HG03175 (cell line): ENCODE measurements around the gene RNF138.
"Not testable (repeated sequence)": the region's sequence is repeated elsewhere in the genome, so short reads cannot be mapped to it uniquely, and the experiment has no call there.

Experiments
- ATAC-seq: cut with Tn5 transposase; IDR thresholded peaks from one replicate; pipeline ENCODE4 v1.9.1; 2021; ENCODE audit warnings: mild to moderate bottlenecking, moderate library complexity; ENCODE audit not compliant: unreplicated experiment

RNF138 gene, protein sequence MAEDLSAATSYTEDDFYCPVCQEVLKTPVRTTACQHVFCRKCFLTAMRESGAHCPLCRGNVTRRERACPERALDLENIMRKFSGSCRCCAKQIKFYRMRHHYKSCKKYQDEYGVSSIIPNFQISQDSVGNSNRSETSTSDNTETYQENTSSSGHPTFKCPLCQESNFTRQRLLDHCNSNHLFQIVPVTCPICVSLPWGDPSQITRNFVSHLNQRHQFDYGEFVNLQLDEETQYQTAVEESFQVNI

DNA sequence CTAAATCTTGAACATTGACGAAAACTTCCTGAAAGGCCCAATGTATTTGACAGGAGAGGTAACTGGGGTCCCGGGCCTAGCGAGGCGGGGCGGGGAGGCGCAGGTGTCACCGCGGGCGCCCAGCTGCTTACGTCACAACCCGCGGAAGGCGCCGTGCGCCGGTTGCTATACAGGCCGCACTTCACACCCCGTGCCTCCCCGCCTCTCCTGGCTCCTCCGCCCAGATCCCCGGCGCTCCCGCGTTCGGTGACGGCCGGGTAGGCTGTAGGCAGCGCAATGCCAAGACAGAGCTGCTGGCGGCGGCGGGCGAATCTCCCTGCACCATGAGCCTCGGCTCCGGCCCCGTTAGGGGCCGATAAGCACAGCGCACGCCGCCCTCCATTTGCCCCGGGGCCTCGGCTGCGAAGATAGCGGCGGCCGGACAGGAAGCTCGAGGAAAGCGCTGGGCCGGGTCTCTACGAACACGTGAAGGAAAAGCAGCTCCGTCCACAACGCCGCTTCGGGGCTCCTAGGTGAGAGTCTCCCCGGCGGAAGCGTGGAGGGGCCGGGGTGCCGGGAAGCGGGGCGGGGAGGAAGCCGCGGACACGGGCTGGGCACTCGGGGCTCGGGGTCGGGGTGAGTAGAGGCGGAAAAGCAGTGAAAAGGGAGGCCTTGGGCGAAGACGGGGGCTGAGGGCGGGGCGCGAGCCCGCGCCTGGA is at the start of gene RNF138:
RNF138 (plus strand) TSS at position 151 of the 698 bp plus-strand sequence. CDS start 903 bp downstream, outside the sequence.
- ATAC-seq, result peak; percentile 64

DNA sequence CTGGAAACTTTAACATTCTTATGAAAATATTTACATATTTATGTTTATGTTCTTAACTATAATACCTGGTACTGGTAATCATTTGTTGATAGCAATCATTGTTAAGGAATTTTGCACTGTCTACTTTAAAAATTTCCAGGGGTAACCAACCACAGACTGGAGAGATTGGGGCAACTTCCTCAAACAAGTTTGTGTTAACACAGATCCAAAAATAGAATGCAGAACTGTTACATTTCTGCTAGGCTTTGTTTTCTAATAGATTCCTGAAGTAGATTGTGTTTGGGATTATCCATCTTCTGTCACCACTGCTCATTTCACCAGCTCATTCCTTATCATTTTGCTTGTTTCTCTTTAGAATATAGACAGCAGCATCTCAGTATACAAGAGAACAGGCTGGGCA is 49.3 kb upstream of the RNF138 start:
- no peak for ATAC-seq

DNA sequence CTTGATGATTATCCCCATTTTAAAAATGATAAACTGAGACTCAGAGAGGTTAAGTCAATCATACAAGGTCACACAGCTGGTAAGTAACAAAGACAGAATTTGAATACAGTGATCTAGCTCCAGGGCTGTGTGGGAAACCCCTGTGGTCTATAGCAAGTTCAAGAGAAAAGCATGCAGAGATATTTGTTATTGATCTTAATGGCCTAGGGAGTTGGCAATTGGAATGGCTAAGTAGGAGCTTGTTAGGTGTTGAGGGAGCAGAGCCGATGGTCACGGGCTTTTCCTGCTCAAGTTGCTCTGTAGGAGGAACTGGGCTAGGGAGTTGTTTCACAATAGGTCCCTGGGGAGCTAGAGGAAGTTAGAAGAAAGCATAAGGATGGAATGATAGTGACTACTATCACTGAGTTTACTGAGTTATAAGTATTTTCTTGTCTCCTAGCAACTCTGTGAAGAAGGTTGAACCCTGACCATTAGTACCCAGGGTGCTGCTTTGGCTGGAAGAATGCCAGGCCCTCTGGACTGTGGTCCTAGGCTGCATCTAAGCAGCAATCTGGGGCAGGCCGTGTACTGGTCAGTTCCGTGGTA is 43.1 kb upstream of the RNF138 start:
- peak; percentile 81 for ATAC-seq

DNA sequence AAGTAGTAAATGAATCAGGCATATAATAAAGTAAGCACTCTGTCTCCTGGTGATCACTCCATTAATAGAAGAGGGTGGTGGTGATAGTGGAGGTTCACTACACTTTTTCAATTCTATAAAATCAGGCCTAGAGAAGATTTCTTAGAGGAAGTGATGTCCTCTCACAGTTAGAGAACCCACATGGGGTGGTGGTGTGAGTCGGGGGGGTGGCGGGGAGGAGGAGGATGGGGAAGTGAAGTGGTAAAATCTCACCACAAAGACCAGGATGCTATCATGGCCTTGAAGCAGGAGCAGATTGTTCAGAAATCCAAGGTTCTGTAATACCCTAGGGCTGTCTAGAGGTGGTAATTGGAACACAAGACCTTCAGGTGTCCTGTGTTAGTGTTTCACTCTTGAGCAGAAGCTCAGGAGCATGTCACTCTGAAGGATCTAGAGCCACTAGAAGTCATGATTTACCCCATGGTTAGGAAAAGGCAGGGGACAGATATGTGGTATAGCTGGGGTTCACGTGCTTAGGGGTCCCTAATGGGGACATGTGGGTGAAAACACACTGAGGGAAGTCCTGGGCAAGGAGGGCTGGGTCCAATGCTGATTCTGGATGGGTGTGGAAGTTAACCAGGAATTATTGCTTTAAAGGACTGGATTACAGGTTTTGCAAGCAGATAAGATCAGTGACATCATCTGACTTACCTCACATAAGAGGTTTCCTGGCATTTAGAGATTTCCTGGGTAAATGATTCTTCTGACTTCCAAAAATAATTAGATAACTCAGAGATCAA is 42.1 kb upstream of the RNF138 start:
- ATAC-seq, result peak; percentile 38

DNA sequence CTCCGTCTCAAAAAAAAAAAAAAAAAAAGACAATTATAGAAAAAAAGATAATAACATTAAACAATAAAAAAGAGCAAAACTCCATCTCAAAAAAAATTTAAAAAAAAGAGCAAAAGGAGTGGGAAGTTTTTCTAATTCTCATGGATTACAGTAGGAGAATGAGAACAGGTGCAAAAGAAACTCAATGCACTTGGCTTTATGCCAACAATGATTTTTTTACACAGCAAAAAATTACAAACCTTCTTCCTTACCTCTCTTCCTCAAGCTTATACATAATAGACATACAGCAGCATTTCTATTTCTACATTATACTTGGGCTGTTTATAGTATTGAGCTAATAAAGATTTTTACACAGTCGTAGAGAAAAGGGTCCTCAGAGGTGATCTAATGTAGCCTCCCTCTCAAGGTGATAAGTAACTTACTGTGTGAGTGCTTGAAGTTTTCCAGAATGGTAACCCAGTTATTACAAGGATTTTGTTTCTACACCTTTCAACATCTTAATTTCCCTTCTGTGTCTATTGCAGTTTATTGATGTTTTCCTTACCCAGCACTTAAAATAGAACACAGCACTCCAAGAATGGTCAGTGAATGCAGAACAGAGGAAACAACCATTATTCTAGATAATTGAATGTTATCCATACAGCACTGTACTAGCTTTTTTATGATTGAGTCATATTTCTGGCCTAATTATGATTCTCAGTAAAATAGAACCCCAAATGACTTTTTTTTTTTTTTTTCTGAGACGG is 34.9 kb upstream of the RNF138 start:
- ATAC-seq, result no peak

DNA sequence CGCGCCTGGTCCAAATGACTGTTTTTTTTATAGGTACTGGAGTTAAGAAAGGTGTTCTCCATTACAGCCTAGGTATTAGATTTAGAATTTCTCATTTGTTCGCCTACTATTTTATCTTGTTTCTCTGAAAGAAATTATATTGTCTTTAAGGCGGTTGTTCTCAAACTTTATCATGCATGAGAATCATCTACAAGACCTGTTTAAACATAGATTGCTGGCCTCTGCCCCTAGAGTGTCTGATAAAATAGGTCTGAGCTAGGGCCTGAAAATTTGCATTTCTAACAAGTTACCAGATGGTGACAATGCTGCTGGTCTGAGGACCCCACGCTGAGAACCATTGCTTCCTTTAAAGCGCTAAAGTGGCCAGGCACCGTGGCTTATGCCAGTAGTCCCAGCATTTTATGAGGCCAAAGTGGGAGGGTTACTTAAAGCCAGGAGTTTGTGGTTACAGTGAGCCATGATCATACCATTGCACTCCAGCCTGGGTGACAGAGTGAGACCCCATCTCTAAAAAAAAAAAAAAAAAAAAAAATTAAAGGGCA is 34.0 kb upstream of the RNF138 start:
- ATAC-seq, result no peak

DNA sequence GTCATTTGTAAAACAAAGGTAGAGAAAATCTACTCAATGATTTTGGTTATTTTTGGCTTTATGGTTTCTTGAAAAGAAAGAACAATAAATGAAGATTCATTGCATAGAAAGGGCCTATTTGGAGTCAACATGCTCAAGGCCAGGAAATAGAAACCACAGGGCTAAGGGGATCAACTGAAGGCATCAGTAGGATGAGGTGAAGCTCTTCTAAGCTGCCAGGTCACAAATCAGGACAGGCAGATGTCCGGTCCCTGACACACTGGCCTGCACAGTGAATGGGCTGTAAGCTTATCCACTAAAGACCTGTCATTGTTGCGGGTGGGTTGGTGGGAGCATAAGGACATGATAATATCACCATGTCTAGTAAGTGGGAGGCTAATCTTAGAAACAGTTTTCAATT is 31.6 kb upstream of the RNF138 start:
- ATAC-seq, result no peak

DNA sequence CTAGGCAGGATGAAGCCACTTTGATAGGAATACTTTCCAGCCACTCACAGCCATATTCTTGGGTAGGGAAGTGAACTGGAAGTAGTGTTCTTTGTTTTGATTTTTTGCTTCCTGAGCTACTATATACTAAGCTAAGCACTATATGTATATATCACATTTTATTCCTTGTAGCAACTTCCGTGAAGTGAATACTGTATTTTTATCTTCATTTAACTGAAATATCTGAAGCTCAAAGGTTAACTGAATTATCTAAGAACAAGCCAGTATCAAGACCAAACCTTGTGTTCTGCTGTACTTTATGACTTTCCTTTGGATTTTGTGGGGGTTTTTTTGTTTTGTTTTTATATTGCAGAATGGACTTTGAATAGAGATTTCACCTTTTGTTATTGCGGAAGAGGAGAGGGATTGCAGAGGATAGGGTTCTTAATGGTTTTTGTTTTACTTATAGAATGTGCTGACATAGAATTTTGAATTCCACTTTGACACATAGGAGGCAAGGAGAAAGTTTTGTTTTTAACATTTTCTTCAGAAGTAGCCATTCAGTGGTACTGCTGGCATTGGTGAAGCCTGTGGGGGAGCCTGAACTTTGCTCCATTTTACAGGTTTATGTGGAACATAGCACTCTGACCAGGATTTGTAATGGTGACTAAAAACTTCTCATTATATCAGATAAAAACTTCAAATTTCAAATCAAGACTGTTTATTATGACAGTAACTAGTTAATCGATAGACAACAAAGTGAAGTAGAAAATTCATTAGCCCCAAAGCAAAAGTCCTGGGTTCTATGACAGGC is 24.1 kb upstream of the RNF138 start:
- ATAC-seq, result no peak

DNA sequence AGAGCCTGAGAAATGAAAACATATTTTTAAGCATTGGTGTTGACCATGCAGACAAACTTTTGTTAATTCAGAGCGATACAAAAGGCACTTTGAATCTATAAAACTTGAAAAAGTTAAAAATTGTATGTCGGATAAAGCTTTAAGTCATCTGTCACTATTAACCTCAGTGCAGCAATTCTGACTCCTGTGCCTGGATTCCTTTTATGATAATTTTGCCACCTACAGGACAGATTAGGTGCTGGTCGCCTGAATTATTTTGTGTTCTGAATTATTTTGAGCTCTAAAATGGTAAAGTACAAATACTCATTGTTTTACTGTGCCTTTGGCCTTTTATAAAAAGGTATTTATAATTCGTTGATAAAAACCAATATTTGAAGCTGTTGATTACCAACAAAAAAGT is 19.4 kb upstream of the RNF138 start:
- ATAC-seq, result peak; percentile 63

DNA sequence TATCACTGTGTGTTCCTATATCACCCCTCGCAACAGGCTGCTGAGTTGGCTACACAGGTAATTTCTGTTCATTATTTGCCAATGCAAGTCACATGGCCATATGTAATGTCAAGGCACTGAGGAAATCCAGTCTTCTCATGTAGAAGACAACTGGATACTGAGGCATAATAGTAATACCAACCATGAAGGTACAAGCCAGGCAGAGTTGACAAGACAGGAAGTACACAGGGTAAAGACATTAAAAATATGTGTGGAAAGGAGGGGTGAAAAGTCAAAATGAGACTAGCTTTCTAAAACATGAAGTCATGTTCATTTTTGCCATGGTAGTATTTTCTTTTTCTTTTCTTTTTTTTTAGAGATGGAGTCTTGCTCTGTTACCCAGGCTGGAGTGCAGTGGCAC is 17.5 kb upstream of the RNF138 start:
- ATAC-seq, result no peak

DNA sequence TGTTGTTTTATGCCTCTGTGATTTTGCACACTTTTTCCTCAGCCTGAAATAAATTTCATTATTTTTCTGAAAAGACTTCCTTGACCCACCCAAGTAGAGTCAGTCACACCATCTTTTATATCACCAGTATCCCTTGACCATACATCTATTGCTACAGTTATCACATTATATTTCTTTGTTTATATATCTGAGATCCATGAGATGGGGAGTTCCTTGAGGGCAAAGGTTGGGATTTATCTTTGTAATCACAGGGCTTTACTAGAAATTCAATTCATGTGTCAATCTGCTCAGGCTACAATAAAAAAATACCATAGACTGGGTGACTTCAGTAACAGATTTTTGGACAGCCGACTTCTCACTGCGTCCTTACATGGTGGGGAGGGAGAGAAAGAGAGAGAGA is 12.8 kb upstream of the RNF138 start:
- ATAC-seq, result no peak

DNA sequence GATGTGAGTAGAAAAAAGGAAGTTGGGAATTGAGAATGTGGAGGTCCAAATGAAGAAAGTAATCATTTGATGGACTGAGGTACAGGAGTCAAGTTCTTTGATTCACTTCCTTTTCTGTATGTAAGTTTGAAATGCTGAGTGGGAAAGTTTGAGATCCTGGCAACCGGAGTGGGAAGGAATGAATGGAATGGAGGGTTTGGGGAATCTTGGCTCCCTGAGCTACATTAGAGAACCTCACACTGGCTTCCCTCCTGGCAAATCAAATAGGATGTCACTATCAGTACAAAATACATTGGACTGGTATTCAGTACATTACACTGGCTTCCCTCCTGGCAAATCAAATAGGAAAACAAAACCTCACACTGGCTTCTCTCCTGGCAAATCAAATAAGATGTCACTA is 9.8 kb upstream of the RNF138 start:
- no peak for ATAC-seq

DNA sequence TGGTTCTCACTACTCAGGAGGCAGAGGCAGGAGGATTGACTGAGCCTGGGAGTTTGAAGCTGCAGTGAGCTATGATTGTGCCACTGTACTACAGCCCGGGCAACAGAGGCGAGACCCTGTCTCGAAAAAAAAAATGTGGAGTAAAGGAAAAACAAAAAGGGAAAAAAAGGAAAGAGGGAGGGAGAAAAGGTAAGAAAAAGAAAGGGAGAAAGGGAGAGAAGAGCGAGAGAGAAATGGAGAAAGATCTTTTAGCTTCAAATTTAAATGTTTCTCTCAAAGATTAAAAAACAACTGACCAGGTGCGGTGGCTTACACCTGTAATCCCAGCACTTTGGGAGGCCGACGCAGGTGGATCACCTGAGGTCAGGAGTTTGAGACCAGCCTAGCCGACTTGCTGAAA is 7.9 kb upstream of the RNF138 start:
- ATAC-seq, result no peak

DNA sequence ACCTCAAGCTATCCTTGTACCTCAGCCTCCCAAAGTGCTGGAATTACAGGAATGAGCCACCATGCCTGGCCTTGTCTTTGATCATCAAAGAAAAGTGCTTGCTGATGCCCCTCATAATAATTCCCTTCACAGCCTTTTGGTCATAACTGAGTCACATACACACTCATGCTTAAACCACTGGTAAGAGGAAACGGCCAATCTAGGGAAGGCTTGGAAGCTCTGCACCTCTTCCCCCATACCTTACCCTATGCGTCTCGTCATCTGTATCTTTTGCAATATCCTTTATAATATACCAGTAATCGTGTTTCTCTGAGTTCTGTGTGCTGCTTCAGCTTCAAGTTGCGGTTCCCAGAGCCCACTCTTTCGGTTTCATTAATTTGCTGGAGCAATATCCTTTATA is 4.8 kb upstream of the RNF138 start:
- ATAC-seq, result no peak

DNA sequence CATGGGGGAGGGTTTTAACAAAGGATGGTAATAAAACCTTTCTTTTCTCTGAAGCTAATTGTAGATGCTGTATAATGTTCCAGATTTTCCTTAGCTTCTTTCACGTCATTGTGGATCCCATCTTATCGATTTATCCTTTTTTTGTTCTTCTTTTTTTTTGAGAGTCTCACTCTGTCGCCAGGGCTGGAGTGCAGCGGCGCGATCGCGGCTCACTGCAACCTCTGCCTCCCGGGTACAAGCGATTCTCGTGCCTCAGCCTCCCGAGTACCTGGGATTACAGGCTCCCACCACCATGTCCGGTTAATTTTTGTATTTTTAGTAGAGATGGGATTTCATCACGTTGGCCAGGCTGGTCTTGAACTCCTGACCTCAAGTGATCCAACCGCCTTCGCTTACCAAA is 843 bp upstream of the RNF138 start:
- not testable (repeated sequence) for ATAC-seq

DNA sequence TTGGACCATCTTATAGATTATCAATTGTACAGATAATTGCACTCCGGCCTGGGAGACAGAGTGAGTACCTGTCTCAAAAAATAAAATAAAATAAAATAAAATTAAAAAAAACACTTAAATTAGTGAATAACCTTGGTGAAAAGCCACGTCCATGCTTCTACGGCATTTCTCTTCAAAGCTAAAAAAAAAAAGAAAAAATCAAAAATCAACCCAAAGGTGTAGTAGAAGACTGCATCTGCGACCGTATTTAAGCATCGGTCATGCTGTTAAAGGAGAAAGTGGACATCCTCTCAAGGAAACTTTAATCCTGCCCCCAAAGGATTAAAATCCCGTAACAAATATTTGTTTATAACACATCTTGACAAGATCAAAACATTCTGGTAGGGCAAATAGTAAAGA is 350 bp upstream of the RNF138 start:
- ATAC-seq, result no peak

DNA sequence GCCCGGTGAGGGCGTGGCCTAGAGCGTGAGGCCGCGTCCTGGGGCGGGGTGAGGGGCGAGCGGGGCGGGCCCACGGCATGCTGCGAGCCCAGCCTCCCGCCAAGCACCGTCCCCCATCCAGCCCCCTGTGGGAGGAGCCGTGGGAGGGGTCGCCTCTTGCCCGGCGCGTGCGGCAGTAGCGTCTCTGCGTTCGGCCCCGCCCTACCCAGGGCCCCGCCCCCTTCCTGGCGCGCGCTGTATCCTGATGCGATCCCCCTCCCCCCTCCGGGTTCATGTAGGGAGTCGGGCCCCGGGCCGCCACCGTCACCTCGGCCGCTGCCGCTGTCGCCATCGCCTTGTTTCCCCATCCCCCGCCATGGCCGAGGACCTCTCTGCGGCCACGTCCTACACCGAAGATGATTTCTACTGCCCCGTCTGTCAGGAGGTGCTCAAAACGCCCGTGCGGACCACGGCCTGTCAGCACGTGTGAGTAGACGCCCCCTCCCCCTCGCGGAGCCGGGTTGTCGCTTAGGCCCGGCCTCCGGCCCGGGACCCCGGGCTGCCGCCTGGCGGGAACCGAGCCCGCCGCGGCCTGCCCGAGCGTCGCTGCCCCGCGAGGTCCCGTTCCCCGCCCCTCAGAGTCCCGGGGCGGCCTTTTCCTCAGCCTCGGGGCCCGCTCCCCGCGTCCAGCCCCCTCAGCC is 888 bp downstream of the RNF138 start:
- peak; percentile 75 for ATAC-seq

DNA sequence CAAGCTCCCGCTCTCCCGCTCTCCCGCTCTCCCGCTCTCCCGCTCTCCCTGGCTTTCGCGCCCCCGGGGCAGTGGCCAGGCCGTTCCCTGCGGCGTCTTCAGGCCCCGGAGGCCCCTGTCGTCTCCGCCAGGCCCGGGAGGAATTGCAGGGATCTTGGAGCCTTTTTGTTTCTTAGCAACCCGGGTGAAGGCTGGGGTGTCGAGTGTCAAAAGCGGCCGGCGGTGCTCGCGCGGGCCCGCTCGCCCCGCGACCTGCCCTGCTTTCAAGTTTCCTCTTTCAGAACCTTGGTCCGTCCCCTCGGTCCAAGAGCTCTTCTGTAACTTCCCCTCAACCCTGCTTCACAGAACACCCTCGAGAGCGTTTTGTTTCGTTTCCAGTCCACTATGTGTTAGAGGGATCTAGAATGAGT is 1.4 kb downstream of the RNF138 start:
- ATAC-seq, result peak; percentile 34

DNA sequence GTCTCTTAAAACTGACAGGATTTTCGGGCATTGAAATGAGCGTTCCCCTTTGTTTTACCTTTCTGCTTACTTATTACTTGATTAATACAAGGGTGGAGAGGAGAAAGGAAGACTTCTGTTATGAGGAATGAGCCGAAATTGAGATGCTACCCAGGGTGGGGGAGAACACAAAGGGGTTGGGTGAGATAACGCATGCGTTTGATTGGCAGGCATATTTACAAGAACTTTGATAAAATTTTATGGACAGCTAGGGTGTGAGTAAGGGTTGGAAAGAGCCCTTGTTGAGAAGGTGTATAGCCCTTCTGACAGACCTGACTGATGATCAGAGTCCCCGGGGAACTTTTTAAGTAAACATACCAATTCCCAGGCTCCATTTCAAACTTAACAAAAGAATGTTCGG is 1.8 kb downstream of the RNF138 start:
- no peak for ATAC-seq
